Testis (tissue), 2 donors: Measurements from ENCODE around the gene CAPZB.
"Not testable (repeated sequence)": the region's sequence is repeated elsewhere in the genome, so short reads cannot be mapped to it uniquely, and the experiment has no call there.

Source experiments
- CTCF ChIP-seq, 3 experiments: fragments of 450-650 bp in 2 of 3; fragments of 200-600 bp in 1 of 3; sonication (generic) in 1 of 3; IDR thresholded peaks; one replicate each; pipeline ENCODE4 v1.5.1; 2016 to 2019; ENCODE audit warnings: antibody characterized with exemption in 3 of 3, mild to moderate bottlenecking in 2 of 3, moderate library complexity in 1 of 3
- POLR2A ChIP-seq: fragments of 450-650 bp; IDR thresholded peaks from one replicate; pipeline ENCODE4 v1.6.1; 2017; ENCODE audit warnings: antibody characterized with exemption, mild to moderate bottlenecking, moderate library complexity

DNA sequence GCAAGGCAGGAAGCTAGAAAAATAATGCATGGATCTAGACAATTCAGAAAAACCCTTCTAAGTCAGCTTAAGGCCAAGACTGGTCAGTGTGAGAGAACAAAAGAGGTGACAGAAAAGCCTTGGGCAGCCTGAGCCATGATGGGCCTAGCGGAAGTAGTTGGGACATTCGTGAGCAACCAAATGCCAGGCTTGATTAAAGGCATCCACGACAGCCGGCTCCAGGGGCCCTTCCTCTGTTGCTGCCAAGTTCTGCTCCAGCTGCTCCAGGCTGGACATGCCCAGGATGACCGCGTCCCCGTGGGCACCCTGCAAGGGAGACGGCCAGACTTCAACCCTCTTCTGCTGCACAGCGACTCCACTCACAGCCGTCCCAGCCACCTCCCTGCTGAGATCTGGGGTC lies 181.3 kb downstream of the CAPZB start:
- TF ChIP-seq CTCF (IDR thresholded peaks at IDR 0.05); POLR2A: not testable (repeated sequence)
